DOHH2 (cell line): Measurements from ENCODE around the gene KIF26A.
"Not testable (repeated sequence)": the region's sequence is repeated elsewhere in the genome, so short reads cannot be mapped to it uniquely, and the experiment has no call there.

Experiments
- CTCF ChIP-seq: fragments of 200-600 bp; sonication (generic); IDR thresholded peaks from one replicate; pipeline ENCODE4 v1.5.1; 2014; ENCODE audit warnings: antibody characterized with exemption, mild to moderate bottlenecking, low read depth, low read length; ENCODE audit not compliant: poor library complexity, severe bottlenecking
- EZH2phosphoT487 ChIP-seq: fragments of 200-600 bp; sonication (generic); IDR thresholded peaks from 2 replicates; pipeline ENCODE4 v1.6.1; 2017; ENCODE audit warnings: borderline replicate concordance, mild to moderate bottlenecking, antibody characterized with exemption, low read length, moderate library complexity, mixed read lengths

- not testable (repeated sequence) for TF ChIP-seq CTCF, EZH2phosphoT487
These were observed 70.7 kb downstream of the KIF26A start for GRCh38 chr14:104209071-104209470.
